Stimulated activated CD8-positive, alpha-beta memory T cell treated with anti-CD3 and anti-CD28 coated beads, Interleukin-7, amount 100 ng/mL, for 1 hour (primary cell): ENCODE results near the gene ACAA1.
"Not testable (repeated sequence)": the region's sequence is repeated elsewhere in the genome, so short reads cannot be mapped to it uniquely, and the experiment has no call there.

Experiments
- DNase-seq, 2 donors: peaks; one replicate each; pipeline ENCODE4 v3.0.0-alpha.2; 2020; ENCODE audit warnings: low read depth in 2 of 2

ACAA1 gene, protein sequence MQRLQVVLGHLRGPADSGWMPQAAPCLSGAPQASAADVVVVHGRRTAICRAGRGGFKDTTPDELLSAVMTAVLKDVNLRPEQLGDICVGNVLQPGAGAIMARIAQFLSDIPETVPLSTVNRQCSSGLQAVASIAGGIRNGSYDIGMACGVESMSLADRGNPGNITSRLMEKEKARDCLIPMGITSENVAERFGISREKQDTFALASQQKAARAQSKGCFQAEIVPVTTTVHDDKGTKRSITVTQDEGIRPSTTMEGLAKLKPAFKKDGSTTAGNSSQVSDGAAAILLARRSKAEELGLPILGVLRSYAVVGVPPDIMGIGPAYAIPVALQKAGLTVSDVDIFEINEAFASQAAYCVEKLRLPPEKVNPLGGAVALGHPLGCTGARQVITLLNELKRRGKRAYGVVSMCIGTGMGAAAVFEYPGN

DNA sequence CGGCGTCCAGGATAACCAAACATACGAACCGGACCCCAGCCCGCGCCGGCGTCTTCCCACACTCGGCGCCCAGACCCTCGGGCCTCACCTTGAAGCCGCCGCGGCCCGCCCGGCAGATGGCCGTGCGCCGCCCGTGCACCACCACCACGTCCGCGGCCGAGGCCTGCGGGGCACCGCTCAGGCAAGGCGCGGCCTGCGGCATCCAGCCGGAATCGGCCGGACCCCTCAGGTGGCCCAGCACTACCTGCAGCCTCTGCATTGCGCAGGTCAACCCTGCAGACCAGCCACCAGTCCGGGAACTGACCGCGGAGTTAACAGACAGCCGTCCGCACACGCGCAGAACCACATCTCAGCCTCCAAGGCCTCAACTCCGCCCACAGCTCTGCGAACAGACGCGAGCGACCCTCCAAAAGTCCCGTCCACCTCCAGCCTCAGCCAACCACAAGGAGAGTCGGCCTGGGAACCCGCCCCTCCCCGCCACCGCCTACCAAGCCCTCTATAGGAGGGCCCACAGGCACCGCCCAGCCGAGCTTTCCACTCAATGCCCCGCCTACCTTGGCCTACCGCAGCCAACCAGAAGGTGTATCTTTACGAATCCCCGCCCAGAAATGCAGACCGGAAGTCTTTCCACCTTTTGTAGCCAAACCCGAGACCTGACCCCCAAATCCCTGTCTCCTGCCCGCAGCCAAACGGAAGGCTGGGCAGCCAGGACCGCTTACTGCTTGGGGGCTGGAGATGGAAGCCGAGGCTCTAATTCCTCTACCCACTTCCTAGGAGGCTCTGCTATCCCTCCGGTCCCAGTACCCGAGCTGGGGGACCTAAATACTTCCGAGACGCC lies at the start of gene ACAA1:
TSS of gene ACAA1 (minus strand) at position 351 of the 838 bp plus-strand sequence. CDS start at position 259, 92 bp downstream.
- peak; percentile 93 to 96 for DNase-seq

DNA sequence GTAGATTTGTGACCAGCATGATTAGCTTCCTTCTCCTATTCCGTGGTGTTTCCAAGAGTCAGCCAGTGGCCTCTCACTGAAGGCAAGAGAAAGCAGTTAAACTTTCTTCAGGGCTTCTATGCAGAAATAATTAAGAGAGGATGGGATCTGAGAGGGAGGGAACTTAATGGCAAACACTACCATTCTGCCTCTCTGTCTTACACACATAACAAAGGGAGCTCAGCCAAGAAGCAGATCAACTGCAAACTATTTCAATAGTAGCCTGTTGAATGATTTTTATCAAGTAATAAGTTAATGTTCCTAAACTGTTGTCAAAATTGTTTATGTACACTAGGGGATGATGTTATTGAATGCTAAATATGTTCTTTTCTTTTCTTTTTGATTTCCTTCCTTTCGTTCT lies 40.3 kb upstream of the ACAA1 start:
- no peak for DNase-seq

DNA sequence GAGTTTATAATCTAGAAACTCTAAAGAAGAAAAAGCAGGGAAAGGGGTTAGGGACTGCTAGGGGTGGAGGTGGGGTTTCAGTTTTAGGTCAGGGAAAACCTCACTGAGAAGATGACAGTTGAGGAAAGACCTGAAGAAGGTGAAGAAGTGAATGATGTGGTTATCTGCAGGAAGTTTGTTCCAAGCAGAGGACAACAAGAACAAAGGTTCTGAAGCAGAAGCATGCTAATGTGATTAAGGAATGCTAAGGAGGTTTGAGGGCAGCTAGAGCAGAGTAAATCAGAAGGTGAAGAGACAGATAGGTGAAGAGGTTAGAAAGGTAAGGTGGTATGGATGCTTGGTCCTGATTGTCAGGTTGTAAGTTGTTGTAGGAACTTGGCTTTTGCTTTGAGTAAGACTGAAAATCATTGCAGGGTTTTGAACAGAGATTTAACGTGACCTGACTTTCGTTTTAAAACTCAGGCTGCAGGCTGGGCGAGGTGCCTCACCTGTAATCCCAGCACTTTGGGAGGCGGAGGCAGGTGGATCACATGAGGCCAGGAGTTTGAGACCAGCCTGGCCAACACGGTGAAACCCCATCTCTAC lies 37.0 kb upstream of the ACAA1 start:
- no peak for DNase-seq

DNA sequence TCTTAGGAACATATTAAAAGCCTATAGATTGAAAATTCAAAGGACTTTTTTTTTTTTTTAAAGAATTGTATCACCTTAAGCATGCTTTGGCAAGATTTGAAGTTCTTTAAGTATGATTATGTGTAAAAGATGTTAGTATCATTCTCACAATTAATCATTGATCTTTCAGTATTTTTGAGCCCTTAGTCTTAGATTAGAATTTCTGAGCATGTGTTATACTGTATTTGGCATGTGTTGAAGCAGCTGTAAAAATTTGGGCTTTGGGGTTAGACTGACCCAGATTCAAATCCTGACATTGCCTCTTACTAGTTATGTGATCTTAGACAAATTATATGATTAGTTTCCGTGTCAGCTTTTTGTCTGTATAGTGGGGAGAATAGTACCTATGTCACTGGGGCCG lies 34.7 kb upstream of the ACAA1 start:
- no peak for DNase-seq

DNA sequence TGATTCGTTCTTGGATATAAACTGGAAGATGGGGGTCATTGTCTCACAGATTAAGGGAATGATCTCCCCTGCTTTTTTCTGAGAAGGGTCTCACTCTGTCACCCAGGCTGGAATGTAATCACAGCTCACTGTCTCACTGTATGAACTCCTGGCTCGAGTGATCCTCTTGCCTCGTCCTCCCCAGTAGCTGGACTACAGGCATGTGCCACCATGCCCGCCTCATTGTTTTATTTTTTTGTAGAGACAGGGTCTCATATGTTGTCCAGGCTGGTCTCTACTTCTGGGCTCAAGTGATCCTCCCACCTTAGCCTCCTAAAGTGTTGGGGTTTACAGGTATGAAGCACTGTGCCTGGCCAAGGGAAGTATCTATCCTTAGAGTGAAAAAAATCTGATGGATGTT lies 33.8 kb upstream of the ACAA1 start:
- DNase-seq = no peak

DNA sequence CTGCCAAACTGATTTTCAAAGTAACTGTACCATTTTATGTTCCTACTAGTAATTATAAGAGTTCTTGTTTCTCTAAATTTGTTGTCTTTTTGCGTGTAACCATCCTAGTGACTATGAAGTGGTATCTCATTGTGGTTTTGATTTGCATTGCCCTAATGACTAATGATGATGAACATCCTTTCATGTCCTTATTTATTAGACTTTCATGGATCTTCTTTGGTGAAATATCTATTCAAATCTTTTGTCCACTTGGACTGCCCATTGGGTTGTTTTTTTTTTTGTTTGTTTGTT lies 32.0 kb upstream of the ACAA1 start:
- no peak for DNase-seq

DNA sequence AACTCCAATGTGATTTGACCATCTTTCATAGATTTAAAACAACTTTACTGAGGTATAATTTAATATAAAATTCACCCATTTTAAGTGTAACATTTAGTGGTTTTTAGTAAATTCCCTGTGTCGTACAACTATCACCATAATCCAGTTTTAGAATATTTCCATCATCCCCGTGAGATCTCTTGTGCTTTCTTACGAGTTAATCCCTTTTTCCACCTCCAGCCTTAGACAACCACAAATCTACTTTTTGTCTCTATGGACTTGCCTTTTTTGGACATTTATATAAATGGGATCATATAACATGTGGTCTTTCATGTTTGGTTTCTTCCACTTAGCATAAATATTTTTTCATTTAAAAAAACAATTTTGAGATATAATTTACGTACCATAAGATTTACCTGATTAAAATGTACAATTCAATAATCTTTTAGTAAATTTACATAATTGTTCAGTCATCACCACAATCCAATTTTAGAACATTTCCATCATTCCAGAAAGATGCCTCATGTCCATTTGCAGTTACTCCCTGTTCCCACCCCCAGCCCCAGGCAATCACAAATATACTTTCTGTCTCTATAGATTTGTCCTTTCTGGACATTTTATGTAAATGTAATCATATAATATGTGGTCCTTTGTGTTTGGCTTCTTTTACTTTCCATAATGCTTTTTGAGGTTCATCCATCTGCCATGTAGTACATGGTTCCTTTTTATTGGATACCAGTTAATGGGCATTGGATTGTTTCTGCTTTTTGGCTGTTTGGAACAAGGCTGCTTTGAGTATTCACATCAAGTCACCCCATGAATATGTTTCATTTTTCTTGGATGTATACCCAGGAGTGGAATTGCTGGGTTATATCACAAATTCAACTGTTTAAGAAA lies 31.5 kb upstream of the ACAA1 start:
- DNase-seq = no peak

DNA sequence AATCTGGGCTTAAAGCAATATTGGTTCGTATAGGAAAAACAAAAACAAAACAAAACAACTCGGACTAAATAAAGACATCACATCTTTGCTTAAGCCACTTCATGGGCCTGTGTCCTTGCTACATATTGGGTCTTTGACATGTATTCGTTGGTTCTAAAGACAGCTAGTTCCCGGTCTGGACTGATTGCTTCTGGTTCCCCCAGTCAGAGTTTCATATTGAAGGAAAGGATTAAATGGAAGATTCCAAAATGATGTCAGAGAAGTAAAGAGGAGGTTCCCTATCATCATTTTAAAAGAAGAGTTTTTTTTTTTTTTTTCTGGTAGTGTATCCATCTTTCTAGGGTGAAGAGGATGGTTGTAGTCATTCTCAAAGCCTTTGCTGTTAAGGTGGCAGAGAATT lies 30.7 kb upstream of the ACAA1 start:
- DNase-seq = no peak

DNA sequence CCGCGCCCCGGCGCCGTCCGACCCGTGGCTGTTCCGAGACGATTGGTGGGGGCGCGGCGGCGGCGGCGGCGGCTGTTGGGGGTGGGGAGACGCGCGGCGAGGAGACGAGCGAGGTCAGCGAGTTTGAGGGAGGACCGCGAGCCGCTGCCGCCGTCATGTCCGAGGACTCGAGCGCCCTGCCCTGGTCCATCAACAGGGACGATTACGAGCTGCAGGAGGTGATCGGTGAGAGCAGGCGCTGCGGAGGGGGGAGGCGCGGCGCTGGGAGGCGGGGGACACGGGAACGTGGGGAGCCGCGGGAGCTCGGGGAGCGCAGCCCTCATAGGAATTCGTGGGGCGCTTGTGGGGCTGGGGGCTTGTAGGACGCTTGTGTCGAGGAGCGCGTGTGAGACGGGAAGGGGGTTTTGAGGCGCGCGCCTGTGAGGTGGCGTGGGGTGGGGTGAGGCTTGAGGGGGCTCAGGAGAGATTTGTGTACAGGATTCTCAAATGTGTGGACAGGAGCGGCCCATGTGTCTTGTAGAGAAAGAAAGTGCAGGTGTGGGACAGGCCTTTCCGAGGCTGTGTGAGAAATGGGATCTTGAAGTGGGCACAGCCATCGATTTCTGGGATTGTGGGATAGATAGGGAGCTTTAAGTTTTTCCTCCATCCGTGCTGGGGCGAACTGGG lies 28.9 kb upstream of the ACAA1 start:
- DNase-seq = peak; percentile 9 to 14

DNA sequence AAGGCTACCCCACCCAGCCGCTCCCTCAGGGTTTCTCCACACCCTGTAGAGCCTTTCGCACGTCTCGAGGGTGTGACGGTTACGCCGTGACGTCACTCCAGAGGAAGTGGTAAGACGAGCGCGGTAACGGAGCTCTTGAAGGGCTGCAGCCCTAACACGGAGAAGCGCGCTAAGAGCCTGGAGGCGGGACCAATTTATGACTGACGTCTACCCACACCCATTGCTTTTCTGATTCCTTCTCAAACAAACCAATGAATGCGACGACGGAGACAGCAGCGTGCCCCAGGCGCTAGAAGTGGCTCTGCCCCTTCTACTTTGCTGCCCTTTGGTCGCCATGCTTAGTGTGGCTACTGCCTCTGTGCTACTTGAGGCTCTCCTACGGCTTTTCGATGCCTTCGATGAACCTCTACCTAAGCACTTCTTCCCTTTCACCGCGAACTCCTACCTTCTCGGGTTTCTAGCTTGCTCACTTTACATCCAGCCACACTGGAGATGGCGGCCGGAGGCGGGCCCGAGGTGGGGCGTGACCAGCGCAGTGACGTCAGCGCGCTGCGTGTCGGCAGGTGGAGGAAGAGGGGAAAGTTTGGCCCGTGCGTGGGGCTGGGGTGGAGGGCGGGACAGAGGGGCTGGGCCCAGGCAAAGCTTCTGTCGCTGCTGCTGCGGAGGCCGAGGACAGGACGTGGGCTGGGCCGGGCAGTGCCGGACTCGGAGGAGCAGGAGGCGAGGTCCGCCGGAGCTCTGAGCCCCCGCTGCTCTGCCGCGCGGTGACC lies 28.2 kb upstream of the ACAA1 start, which contains the start of gene OXSR1:
TSS of gene OXSR1 (plus strand) at position 586 of the 770 bp plus-strand sequence. CDS start 340 bp downstream, outside the sequence.
- DNase-seq = peak; percentile 93 to 94

DNA sequence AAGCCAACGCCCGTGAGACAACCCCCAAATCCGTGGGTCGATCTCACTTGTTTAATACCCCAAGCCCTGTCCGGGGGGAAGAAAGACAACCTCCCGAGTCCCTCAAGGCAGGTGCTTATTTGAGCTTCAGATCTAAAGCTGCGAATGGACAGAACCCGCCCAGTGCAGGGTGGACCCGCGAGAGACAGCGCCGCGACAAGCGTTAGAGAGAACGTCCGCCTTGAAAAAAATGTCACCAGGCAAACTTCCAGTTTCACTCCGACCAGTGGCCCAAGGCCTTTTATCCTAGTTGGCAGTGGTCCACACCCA lies 27.7 kb upstream of the ACAA1 start:
- no peak for DNase-seq

DNA sequence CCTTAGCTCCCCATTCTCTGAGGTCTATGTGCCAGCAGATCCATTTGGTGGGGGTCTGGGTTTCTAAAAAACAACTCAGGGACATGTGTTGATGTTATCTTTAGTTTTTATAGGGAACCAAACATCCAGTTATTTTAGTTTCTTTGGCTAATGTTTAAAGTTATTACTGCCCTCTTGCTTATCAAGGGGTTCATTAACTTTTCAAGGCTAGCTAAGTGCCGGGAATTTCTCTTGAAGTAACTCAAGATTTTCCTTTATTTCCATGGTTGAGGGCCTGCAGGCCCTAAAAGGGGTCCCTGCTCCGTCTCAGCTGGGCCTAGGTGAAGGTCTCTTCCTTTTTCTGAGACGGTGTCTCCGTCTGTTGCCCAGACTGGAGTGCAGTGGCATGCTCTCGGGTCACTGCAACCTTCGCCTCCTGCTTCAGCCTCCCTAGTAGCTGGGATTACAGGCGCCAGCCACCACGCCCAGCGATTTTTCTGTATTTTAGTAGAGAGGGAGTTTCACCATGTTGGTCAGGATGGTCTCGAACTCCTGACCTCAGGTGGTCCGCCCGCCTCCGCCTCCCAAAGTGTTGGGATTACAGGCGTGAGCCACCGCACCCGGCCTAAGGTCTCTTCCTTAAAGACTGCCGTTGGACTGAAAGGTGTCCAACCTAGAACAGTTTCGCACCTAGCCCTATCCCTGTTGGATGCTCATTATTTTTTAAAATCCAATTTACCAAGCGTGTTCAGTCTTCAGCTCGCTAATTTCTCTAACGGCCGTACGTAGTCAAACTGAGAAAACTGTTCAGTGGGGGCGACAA lies 27.1 kb upstream of the ACAA1 start:
- DNase-seq = no peak

DNA sequence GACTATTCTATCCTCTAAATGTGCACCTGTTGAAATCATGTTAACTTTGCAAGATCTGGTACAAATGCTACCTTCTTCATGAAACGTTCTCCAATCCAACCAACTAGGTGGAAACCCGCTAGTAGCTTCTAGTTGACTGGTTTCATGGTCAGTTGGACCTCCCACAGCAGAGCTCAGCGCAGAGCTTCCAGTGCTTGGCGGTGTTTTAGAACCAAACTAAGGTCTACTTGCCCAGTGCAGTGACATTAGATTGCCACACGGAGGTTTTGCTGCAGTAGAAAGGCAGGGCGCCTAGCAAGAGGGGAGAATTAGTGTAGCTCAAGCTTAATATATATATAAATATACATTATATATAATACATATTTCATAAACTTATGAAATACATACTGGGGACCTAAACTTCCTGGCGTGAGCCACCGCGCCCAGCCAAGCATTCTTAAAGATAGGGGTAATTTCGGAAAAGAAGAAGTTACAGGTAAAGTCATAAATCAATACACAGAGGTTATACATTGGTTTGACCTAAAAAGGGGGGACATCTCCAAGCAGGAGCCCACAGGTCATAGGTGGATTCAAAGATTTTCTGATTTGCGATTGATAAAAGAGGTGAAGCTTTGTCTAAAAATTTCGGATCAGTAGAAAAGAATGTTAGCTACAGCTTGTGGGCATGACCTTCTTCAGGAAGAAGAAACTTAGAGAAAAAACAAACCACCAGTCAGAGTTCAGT lies 26.4 kb upstream of the ACAA1 start:
- DNase-seq = no peak

DNA sequence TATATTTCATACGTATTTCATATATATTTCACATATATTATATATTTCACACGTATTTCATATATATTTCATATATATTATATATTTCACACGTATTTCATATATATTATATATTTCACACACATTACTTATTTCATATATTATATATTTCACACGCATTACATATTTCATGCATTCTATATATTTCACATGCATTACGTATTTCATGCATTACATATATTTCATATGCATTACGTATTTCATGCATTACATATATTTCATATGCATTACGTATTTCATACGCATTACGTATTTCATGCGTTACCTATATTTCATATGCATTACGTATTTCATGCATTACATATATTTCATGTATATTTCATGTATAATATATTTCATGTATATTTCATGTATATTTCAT lies 23.8 kb upstream of the ACAA1 start:
- not testable (repeated sequence) for DNase-seq

DNA sequence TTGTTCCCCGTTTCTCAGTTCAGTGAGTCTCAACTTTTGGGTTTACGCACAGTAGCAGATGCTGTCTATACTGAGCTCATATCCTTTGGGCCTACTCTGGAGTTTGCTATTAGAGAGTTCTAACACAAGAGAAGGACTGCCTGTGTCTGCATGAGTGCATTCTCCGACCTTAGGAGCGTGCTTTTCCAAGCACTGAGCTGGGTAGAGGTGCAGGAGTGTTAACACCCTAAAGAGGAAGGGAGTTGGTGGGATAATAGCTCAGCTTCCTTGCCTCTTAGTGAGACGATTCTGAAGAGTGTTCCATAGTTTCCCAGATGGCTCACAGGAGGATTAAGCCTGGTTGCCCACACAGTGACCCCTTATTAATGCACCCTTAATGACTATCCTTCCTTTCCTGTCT lies 21.5 kb upstream of the ACAA1 start:
- DNase-seq = no peak

DNA sequence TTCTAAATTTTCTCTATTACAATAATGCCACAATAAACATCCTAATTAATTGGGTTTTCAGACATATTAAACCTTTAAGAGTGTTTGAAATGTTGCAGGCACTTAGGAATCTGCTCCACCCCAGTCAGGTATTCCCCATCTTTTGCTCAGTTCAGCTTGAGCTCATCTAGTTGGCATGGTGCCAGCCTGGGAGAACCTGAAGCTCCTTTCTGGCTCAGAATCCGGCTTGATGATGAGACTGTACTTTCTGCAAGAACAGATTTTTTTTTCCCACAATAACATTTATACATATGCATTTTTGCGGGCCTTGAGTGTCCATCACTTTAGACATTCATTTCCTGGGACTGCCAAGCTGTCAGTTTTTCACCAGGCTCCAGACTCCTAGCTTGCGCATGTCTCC lies 20.7 kb upstream of the ACAA1 start:
- DNase-seq = no peak

DNA sequence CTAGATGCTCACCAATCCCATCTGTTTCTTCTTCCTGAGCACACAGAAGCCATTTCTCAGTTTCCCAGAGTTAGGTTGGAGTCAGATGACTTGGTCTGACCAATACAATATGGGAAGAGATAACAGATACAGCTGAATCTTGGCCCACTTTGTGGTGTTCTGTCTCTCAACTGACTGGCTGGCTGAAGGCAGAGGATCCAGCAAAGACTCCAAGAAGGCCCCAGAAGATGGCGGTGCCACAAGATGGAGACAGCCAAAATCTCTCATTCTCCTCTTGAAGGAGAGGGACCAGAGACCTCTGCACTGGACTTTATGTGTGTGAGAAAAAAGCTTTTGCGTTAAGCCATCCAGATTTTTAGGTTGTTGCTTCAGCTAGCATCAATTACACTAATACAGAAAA lies 20.2 kb upstream of the ACAA1 start:
- no peak for DNase-seq

DNA sequence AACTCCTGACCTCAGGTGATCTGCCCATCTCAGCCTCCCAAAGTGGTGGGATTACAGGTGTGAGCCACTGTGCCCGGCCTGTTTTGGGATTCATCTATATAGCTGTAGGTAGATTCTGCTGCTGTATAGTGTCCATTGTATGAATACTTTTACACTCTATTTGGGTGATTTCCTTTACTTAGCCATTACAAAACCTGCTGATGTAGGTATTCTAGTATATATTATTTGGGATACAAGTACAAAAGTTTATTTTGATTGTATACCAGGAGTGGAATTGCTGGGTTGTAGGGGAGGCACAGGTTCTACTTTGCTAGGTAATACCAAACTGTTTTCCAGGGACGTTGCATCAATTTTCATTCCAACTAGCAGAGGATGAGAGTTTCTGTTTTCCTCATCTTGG lies 18.9 kb upstream of the ACAA1 start:
- DNase-seq = no peak

DNA sequence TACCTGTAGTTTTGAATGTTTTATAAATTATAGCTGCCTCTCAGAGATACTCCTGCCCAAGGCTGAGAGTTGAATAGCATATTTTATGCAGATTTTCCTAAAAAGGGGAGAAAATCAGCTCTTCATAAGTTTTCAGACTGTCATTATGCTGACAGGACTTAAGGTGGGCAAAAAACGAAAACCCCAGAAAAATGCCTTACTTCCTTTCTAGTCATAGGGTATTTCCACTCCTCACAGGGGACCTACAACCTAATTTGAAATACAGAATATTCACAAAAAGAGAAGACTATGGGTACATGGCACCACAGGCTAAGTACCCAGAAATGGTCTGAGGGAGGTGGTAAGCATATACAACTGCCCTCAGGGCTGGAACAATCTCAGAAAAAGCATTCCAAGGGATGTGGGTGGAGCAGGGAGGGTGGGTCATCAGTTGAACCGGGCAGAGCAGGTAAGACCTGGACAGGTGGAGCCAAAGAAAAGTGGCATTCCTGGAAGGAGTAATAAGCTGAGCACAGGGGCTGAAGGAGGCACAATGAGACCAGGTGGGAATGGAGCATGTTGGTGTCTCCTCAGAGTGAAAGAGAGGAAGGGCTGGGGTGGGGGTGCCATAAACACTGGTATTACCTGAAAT lies 17.8 kb upstream of the ACAA1 start:
- DNase-seq = no peak
